Sigmoid colon (tissue), 3 donors: Measurements from ENCODE around the gene DNAJC9.

Experiments
- POLR2A ChIP-seq, 2 donors: fragments of 450-650 bp; IDR thresholded peaks; one replicate each; pipeline ENCODE4 v1.6.1; 2016; ENCODE audit warnings: antibody characterized with exemption in 2 of 2, mild to moderate bottlenecking in 2 of 2, moderate library complexity in 2 of 2
- TF ChIP-seq, protein P1 (sequence below), 4 experiments: fragments of 450-650 bp in 3 of 4; fragments of 200-600 bp in 1 of 4; IDR thresholded peaks; one replicate each; pipeline ENCODE4 v1.5.1; 2016 to 2019; ENCODE audit warnings: antibody characterized with exemption in 4 of 4, mild to moderate bottlenecking in 3 of 4, moderate library complexity in 2 of 4

GRCh38 chr10:73252445-73253224 is 5.6 kb upstream of the DNAJC9 start, which contains the start of gene MRPS16:
- peak; percentile 61 to 64 for TF ChIP-seq POLR2A (IDR thresholded peaks at IDR 0.05)
- TF ChIP-seq, protein P1, sequence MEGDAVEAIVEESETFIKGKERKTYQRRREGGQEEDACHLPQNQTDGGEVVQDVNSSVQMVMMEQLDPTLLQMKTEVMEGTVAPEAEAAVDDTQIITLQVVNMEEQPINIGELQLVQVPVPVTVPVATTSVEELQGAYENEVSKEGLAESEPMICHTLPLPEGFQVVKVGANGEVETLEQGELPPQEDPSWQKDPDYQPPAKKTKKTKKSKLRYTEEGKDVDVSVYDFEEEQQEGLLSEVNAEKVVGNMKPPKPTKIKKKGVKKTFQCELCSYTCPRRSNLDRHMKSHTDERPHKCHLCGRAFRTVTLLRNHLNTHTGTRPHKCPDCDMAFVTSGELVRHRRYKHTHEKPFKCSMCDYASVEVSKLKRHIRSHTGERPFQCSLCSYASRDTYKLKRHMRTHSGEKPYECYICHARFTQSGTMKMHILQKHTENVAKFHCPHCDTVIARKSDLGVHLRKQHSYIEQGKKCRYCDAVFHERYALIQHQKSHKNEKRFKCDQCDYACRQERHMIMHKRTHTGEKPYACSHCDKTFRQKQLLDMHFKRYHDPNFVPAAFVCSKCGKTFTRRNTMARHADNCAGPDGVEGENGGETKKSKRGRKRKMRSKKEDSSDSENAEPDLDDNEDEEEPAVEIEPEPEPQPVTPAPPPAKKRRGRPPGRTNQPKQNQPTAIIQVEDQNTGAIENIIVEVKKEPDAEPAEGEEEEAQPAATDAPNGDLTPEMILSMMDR (IDR thresholded peaks at IDR 0.05) = no peak
